ENCODE results near the gene PHLDA3. TPM values are rescaled to one million over a fixed set of nuclear protein-coding genes. Genes with fewer than 3 reads are reported as not detected.

The PHLDA3 gene
- 10 to 100 TPM; 13.1 to 21.2 TPM for total RNA-seq

DNA sequence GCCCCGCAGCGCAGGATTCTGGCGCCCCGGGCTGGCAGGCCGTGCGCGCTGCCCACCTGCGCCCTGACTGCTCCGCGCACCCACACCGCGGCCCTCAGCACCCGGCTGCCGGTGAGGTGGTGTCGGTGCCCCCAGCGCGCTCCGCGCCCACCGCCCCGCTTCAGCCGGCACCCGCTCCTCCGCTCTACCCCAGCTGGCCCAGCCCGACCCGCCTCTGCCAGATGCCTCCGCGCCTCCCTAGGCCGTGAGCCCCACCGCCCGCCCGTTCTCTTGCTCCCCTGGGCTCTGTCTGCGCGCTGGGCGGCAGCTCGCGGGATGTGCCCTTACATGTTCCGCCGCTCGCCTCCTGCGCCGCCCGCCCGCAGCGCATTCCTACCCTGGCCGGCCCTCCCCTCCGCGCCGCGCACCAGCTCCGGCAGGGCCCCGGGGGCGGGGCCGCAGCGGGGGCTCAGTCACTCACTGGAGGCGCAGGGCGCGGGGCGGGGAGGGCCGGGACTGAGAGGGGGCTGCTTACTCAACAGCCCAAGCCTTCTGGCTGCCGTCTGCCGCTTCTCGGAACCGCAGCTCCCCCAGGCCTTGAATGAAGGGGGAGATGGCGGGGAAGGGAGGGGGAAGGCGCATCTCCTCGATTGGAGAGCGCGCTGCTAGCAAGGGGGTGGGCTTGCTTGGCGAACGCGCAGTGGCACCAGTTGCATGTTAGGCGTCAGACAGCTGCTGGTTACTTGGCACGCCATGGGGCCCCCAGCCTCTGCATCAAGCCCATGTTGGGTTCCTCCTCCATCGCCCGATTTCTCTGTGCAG, at the start of gene PHLDA3:
PHLDA3 (minus strand) TSS at position 345 of the 801 bp plus-strand sequence. CDS start 402 bp downstream, outside the sequence.
- H3K4me1 ChIP-seq, result peaks cover 3% of the 10 kb centered on the region

GRCh38 chr1:201518071-201518470, 49.1 kb upstream of the PHLDA3 start:
- H3K27me3 ChIP-seq, result no peaks in the 10 kb centered on the region
- no peak overlapping the region for H3K27ac ChIP-seq
- no peak for TF ChIP-seq CTCF (IDR thresholded peaks at IDR 0.05)
- H3K9ac ChIP-seq (ENCODE audit: low read depth in 2 of 2, low read length in 2 of 2), result no peak overlapping the region
- H3K36me3 ChIP-seq, result no peaks in the 10 kb centered on the region
- DNase-seq, result no peak
- H3K4me3 ChIP-seq, result no peak overlapping the region
- intact Hi-C loops (cut with DNase I), result no loop called here
- H3K4me1 ChIP-seq, result no peaks in the 10 kb centered on the region
- no peaks in the 10 kb centered on the region for H3K9me3 ChIP-seq

More for the DNA sequence above, at the start of gene PHLDA3:
- TF ChIP-seq CTCF (IDR thresholded peaks at IDR 0.05), result no peak
- Histone ChIP-seq H3K4me3 (peak within 1 kb of the TSS; percentile 69), H3K9me3 (no peaks in the 10 kb centered on the region), H3K9ac (ENCODE audit: low read depth in 2 of 2, low read length in 2 of 2) (peak within 1 kb of the TSS; percentile 60 to 81), H3K27me3 (peaks cover 13% of the 10 kb centered on the region), H3K27ac (peak within 1 kb of the TSS; percentile 80), H3K36me3 (no peaks in the 10 kb centered on the region)
- intact Hi-C loops (cut with DNase I), result no loop called here
- DNase-seq, result peak; percentile 79

DNA sequence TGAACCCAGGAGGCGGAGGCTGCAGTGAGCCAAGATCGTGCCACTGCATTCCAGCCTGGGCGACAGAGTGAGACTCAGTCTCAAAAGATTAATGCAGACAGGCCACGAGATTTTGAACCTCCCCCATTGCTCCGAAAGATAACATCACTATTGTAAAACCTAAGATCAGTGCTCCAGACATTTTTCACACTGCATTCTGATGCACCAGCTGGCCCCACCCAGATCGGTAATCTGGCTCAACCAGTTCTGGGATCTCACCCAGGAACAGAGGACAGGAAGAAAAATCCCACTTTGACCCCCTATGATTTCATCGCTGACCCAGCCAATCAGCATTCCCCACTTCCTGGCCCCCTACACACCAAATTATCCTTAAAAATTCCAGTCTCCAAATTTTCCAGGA, 48.6 kb upstream of the PHLDA3 start:
- Histone ChIP-seq H3K36me3 (no peaks in the 10 kb centered on the region), H3K4me3 (no peak overlapping the region), H3K27ac (no peak overlapping the region), H3K27me3 (no peaks in the 10 kb centered on the region), H3K4me1 (no peaks in the 10 kb centered on the region), H3K9ac (ENCODE audit: low read depth in 2 of 2, low read length in 2 of 2) (no peak overlapping the region), H3K9me3 (no peaks in the 10 kb centered on the region)
- TF ChIP-seq CTCF (IDR thresholded peaks at IDR 0.05), result no peak
- peak; percentile 65 for DNase-seq
- intact Hi-C loops (cut with DNase I), result no loop called here

DNA sequence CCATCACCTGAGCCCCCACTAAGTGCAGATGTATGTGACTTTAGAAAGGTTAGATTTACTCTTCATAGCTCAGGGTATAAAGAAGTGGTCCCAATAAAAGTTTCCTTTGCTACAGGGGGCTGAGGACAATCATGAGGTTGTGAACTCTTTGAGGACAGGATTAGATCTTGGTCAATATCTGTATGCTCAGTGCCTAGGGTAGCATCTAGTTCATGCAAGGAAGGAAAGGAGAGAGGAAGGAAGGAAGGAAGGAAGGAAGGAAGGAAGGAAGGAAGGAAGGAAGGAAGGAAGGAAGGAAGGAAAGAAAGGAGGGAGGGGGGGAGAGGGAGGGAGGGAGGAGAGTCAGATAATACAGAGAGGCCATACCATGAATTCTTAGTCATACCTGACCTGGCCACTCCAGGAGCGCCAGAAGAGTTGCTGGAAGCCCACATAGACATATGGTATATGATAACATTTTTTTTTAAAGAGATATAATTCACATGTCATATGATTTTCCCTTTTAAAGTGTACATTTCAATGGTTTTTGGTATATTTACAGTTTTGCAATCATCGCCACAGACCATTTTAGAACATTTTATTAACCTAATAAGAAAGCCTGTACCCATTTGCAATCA, 47.6 kb upstream of the PHLDA3 start:
- DNase-seq, result no peak
- H3K9me3 ChIP-seq, result no peaks in the 10 kb centered on the region
- TF ChIP-seq CTCF (IDR thresholded peaks at IDR 0.05), result no peak

GRCh38 chr1:201515895-201516294, 46.9 kb upstream of the PHLDA3 start:
- DNase-seq, result no peak
- Histone ChIP-seq H3K27ac (no peak overlapping the region), H3K9me3 (no peaks in the 10 kb centered on the region), H3K9ac (ENCODE audit: low read depth in 2 of 2, low read length in 2 of 2) (no peak overlapping the region), H3K36me3 (no peaks in the 10 kb centered on the region), H3K4me3 (no peak overlapping the region), H3K4me1 (no peaks in the 10 kb centered on the region), H3K27me3 (no peaks in the 10 kb centered on the region)
- intact Hi-C loops (cut with DNase I), result no loop called here
- no peak for TF ChIP-seq CTCF (IDR thresholded peaks at IDR 0.05)

More for the DNA sequence above, 47.6 kb upstream of the PHLDA3 start:
- Histone ChIP-seq H3K27me3 (no peaks in the 10 kb centered on the region), H3K4me3 (no peak overlapping the region), H3K9ac (ENCODE audit: low read depth in 2 of 2, low read length in 2 of 2) (no peak overlapping the region), H3K36me3 (no peaks in the 10 kb centered on the region), H3K4me1 (no peaks in the 10 kb centered on the region), H3K27ac (no peak overlapping the region)
- intact Hi-C loops (cut with DNase I), result no loop called here
